ENCODE measurements around the gene KIF12. TPM values are rescaled to one million over a fixed set of nuclear protein-coding genes. Genes with fewer than 3 reads are reported as not detected.

The KIF12 gene
- total RNA-seq, 1 donor from 2014 or later: not detected

- peaks cover 11% of the 10 kb centered on the region for H3K36me3 ChIP-seq (ENCODE audit: control insufficient read depth, insufficient read depth, low read length)
- DNase-seq (ENCODE audit: low read depth) (no peak), FAIRE-seq (no peak)
- H3K4me3 ChIP-seq (ENCODE audit: low read depth, low read length): no peak overlapping the region
- H3K27me3 ChIP-seq (ENCODE audit: control insufficient read depth, insufficient read depth, low read length): no peaks in the 10 kb centered on the region
- TF ChIP-seq, protein P1, sequence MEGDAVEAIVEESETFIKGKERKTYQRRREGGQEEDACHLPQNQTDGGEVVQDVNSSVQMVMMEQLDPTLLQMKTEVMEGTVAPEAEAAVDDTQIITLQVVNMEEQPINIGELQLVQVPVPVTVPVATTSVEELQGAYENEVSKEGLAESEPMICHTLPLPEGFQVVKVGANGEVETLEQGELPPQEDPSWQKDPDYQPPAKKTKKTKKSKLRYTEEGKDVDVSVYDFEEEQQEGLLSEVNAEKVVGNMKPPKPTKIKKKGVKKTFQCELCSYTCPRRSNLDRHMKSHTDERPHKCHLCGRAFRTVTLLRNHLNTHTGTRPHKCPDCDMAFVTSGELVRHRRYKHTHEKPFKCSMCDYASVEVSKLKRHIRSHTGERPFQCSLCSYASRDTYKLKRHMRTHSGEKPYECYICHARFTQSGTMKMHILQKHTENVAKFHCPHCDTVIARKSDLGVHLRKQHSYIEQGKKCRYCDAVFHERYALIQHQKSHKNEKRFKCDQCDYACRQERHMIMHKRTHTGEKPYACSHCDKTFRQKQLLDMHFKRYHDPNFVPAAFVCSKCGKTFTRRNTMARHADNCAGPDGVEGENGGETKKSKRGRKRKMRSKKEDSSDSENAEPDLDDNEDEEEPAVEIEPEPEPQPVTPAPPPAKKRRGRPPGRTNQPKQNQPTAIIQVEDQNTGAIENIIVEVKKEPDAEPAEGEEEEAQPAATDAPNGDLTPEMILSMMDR (IDR thresholded peaks at IDR 0.05; ENCODE audit: insufficient read depth, low read length, severe bottlenecking): no peak
These were observed 47.8 kb downstream of the KIF12 start for GRCh38 chr9:114051281-114051680.

- FAIRE-seq (no peak), DNase-seq (ENCODE audit: low read depth) (no peak)
- H3K36me3 ChIP-seq (ENCODE audit: control insufficient read depth, insufficient read depth, low read length): peaks cover 11% of the 10 kb centered on the region
- H3K27me3 ChIP-seq (ENCODE audit: control insufficient read depth, insufficient read depth, low read length): no peaks in the 10 kb centered on the region
- H3K4me3 ChIP-seq (ENCODE audit: low read depth, low read length): no peak overlapping the region
- TF ChIP-seq, protein P1 (IDR thresholded peaks at IDR 0.05; ENCODE audit: insufficient read depth, low read length, severe bottlenecking): no peak
These were observed 48.4 kb downstream of the KIF12 start for GRCh38 chr9:114050646-114051045.

DNA sequence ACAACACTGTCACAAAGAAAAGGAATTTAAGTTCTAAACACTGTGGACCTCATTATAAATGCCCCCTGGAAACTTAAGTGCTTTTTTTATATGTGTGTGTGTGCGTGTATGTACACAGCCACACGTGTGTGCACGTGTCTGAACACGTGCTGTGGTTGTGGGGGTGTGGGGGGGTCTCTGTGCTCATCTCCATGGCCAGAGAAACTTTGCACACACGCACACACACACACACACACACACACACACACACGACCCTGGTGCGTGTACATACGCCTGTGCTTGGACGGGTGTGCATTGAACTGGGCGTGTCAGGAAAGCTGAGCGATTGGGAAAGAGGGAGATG, 48.9 kb downstream of the KIF12 start:
- Histone ChIP-seq H3K27me3 (ENCODE audit: control insufficient read depth, insufficient read depth, low read length) (no peaks in the 10 kb centered on the region), H3K36me3 (ENCODE audit: control insufficient read depth, insufficient read depth, low read length) (peaks cover 11% of the 10 kb centered on the region), H3K4me3 (ENCODE audit: low read depth, low read length) (no peak overlapping the region)
- TF ChIP-seq, protein P1 (IDR thresholded peaks at IDR 0.05; ENCODE audit: insufficient read depth, low read length, severe bottlenecking): no peak
- no peak for DNase-seq (ENCODE audit: low read depth)
- FAIRE-seq: no peak

DNA sequence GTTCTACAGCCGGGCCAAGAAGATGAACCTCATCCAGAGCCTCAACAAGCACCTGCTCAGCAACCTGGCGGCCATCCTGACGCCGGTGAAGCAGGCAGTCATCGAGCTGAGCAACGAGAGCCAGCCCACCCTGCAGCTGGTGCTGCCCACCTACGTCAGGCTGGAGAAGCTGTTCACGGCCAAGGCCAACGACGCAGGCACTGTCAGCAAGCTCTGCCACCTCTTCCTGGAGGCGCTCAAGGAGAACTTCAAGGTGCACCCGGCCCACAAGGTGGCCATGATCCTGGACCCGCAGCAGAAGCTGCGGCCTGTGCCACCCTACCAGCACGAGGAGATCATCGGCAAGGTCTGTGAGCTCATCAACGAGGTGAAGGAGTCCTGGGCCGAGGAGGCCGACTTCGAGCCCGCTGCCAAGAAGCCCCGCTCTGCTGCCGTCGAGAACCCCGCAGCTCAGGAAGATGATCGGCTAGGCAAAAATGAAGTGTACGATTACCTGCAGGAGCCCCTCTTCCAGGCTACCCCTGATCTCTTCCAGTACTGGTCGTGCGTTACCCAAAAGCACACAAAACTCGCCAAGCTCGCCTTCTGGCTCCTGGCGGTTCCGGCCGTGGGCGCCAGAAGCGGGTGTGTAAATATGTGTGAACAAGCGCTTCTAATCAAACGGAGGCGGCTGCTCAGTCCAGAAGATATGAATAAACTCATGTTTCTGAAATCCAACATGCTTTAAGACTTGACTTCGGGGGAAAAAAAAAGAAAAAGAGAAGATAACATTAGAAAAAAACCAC, 49.5 kb downstream of the KIF12 start:
- Histone ChIP-seq H3K36me3 (ENCODE audit: control insufficient read depth, insufficient read depth, low read length) (peaks cover 11% of the 10 kb centered on the region), H3K4me3 (ENCODE audit: low read depth, low read length) (no peak overlapping the region), H3K27me3 (ENCODE audit: control insufficient read depth, insufficient read depth, low read length) (no peaks in the 10 kb centered on the region)
- DNase-seq (ENCODE audit: low read depth) (no peak), FAIRE-seq (no peak)
- TF ChIP-seq, protein P1 (IDR thresholded peaks at IDR 0.05; ENCODE audit: insufficient read depth, low read length, severe bottlenecking): no peak

- H3K27me3 ChIP-seq (ENCODE audit: control insufficient read depth, insufficient read depth, low read length): no peaks in the 10 kb centered on the region
- H3K4me3 ChIP-seq (ENCODE audit: low read depth, low read length): no peak overlapping the region
- FAIRE-seq (peak; percentile 75), DNase-seq (ENCODE audit: low read depth) (no peak)
- TF ChIP-seq, protein P1 (IDR thresholded peaks at IDR 0.05; ENCODE audit: insufficient read depth, low read length, severe bottlenecking): no peak
- peaks cover 11% of the 10 kb centered on the region for H3K36me3 ChIP-seq (ENCODE audit: control insufficient read depth, insufficient read depth, low read length)
These were observed 50.3 kb downstream of the KIF12 start for GRCh38 chr9:114048533-114049415.

Data from bronchial epithelial cell (primary cell).